Smooth muscle cell (in vitro differentiated cells): ENCODE data around the gene GNL3. TPM values are rescaled to one million over a fixed set of nuclear protein-coding genes. Genes with fewer than 3 reads are reported as not detected.

Experiments used
- DNase-seq: peaks from one replicate; lab custom pipeline; 2025; ENCODE audit not compliant: unreplicated experiment; lab: John Stamatoyannopoulos, UW
- H2AFZ ChIP-seq: fragments of 200-600 bp; sonication (generic); 2 replicates; pipeline ENCODE4 v1.6.0; 2016; ENCODE audit warnings: antibody characterized with exemption, low read depth, mild to moderate bottlenecking
- H3F3A ChIP-seq: fragments of 200-600 bp; sonication (generic); 2 replicates; pipeline ENCODE4 v1.6.0; 2017; ENCODE audit warnings: antibody characterized with exemption, low read depth
- H3K27ac ChIP-seq: fragments of 200-600 bp; sonication (generic); 2 replicates; pipeline ENCODE4 v1.5.1; 2016; ENCODE audit warnings: low read depth, mild to moderate bottlenecking
- H3K27me3 ChIP-seq: fragments of 200-600 bp; sonication (generic); 2 replicates; pipeline ENCODE4 v1.6.1; 2016; ENCODE audit warnings: low read depth, mild to moderate bottlenecking
- H3K36me3 ChIP-seq: fragments of 200-600 bp; sonication (generic); 2 replicates; pipeline ENCODE4 v1.5.1; 2016; ENCODE audit warnings: low read depth
- H3K4me1 ChIP-seq: fragments of 200-600 bp; sonication (generic); 2 replicates; pipeline ENCODE4 v1.5.1; 2016; ENCODE audit warnings: low read depth
- H3K4me2 ChIP-seq: fragments of 200-600 bp; sonication (generic); 2 replicates; pipeline ENCODE4 v1.6.0; 2016; ENCODE audit warnings: mild to moderate bottlenecking
- H3K4me3 ChIP-seq: fragments of 200-600 bp; sonication (generic); 2 replicates; pipeline ENCODE4 v1.5.1; 2016; ENCODE audit warnings: mild to moderate bottlenecking
- H3K79me2 ChIP-seq: fragments of 200-600 bp; sonication (generic); 2 replicates; pipeline ENCODE4 v1.6.0; 2016; ENCODE audit warnings: low read depth, mild to moderate bottlenecking
- H3K9ac ChIP-seq: fragments of 200-600 bp; sonication (generic); 2 replicates; pipeline ENCODE4 v1.6.0; 2016; ENCODE audit warnings: low read depth
- H3K9me3 ChIP-seq: fragments of 200-600 bp; sonication (generic); replicated peaks from 2 replicates; pipeline ENCODE4 v1.5.1; 2016; ENCODE audit warnings: low read depth
- H4K20me1 ChIP-seq: fragments of 200-600 bp; sonication (generic); 2 replicates; pipeline ENCODE4 v1.6.0; 2016; ENCODE audit warnings: low read depth
- CTCF ChIP-seq: fragments of 200-600 bp; sonication (generic); IDR thresholded peaks from 2 replicates; pipeline ENCODE4 v1.5.1; 2017; ENCODE audit warnings: borderline replicate concordance, mild to moderate bottlenecking, antibody characterized with exemption; ENCODE audit not compliant: insufficient read depth, poor library complexity, severe bottlenecking
- WGBS: methylation state at CpG from one replicate; pipeline ENCODE4 v1.1.7; 2016; ENCODE audit warnings: low lambda C conversion rate; 5-methylcytosine and 5-hydroxymethylcytosine counted together
- polyA plus RNA-seq: library from polyadenylated mRNA; unstranded; fragments of >200 nt; fragmentation: Nextera tagmentation; extraction: Ambion mirVana; gene quantifications from 2 replicates; pipeline ENCODE4 v1.2.1, GENCODE V29; 2016
- total RNA-seq: library from RNA; depleted of rRNA; stranded (reverse); fragments of >200 nt; gene quantifications from 2 replicates; pipeline ENCODE4 v1.2.3, GENCODE V29; 2014

The GNL3 gene
- total and polyA plus RNA-seq, 2 experiments from 2014 or later = 106 to 131 TPM

- no peaks in the 10 kb centered on the region for H3K4me1 ChIP-seq
- no peak overlapping the region for H3K9ac ChIP-seq
- DNase-seq = no peak
- H4K20me1 ChIP-seq = no peaks in the 10 kb centered on the region
- H3K4me2 ChIP-seq = no peak overlapping the region
- H3K27ac ChIP-seq = no peak overlapping the region
- TF ChIP-seq CTCF = no peak
- no peaks in the 10 kb centered on the region for H3K79me2 ChIP-seq
- 97% methylated on average over 14 of the region's 14 CpGs for WGBS
- H2AFZ ChIP-seq = no peak overlapping the region
- peaks cover 5% of the 10 kb centered on the region for H3K9me3 ChIP-seq
- no peak overlapping the region for H3K4me3 ChIP-seq
- peaks cover 50% of the 10 kb centered on the region for H3K36me3 ChIP-seq
- H3K27me3 ChIP-seq = no peaks in the 10 kb centered on the region
- H3F3A ChIP-seq = no peaks in the 10 kb centered on the region
Observed at GRCh38 chr3:52731590-52731989, 45.8 kb downstream of the GNL3 start.

DNA sequence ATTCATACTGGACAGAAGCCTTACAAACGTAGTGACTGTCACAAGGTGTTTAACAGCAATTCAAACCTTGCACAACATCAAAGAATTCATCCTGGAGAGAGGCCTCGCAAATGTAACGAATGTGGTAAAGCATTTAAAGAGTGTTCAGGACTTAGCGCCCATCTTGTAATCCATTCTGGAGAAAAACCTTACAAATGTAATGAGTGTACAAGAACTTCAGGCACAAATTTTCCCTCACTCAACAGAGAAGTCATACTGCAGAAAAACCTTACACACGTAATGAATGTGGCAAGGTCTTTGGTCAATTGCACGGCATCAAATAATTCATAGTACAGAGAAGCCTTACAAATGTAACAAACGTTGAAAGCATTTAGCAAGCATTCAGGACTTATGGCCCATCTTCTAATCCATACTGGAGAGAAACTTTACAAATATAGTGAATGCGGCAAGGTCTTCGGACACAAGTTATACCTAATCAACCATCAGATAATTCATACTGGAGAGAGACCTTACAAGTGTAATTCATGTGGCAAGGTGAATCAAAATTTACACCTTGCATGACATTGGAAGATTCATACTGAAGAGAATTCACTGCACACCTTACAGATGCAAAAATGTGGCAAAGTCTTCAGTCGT, 47.5 kb downstream of the GNL3 start:
- Histone ChIP-seq H3K4me3 (no peak overlapping the region), H2AFZ (no peak overlapping the region), H3K9ac (no peak overlapping the region), H3K36me3 (peaks cover 55% of the 10 kb centered on the region), H3K79me2 (no peaks in the 10 kb centered on the region), H3K9me3 (peaks cover 5% of the 10 kb centered on the region), H4K20me1 (no peaks in the 10 kb centered on the region), H3K27me3 (no peaks in the 10 kb centered on the region), H3K27ac (no peak overlapping the region), H3K4me2 (no peak overlapping the region), H3K4me1 (no peaks in the 10 kb centered on the region), H3F3A (no peaks in the 10 kb centered on the region)
- TF ChIP-seq CTCF = no peak
- no peak for DNase-seq
- WGBS = 97% methylated on average over 10 of the region's 10 CpGs

- 100% methylated on average over 1 of the region's 1 CpG for WGBS
- Histone ChIP-seq H3K4me1 (no peaks in the 10 kb centered on the region), H2AFZ (no peak overlapping the region), H3F3A (no peaks in the 10 kb centered on the region), H3K79me2 (no peaks in the 10 kb centered on the region), H3K4me3 (no peak overlapping the region), H4K20me1 (no peaks in the 10 kb centered on the region), H3K27me3 (no peaks in the 10 kb centered on the region), H3K9me3 (no peaks in the 10 kb centered on the region), H3K9ac (no peak overlapping the region), H3K4me2 (no peak overlapping the region), H3K27ac (no peak overlapping the region), H3K36me3 (peaks cover 31% of the 10 kb centered on the region)
- no peak for TF ChIP-seq CTCF
- no peak for DNase-seq
Observed at GRCh38 chr3:52739730-52740129, 53.9 kb downstream of the GNL3 start.

DNA sequence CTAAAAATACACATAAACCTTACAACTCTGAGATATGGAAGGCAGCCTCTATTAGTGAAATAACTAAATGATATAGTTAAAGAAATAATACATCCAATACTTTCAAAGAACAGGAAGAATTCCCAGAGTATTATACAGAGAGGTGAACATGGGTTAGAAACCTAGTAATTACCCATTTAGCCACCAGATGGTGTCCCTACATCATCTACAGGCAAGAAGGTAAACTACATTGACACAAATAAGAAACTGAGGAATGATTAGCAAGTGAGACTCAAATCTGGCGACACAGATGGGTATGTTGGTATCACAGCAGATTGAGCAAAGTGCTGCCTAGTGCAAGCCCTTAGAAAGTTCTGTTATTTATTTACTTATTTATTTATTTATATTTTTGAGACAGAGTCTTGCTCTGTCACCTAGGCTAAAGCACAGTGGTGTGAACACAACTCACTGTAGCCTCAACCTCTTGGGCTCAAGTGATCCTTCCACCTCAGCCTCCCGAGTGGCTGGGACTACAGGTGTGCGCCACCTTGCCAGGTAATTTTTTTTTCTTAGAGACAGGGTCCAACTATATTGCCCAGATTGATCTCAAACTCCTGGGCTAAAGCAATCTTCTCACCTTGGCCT, 56.7 kb downstream of the GNL3 start:
- Histone ChIP-seq H3K4me2 (no peak overlapping the region), H2AFZ (no peak overlapping the region), H3K4me3 (no peak overlapping the region), H3K27ac (no peak overlapping the region), H3F3A (no peaks in the 10 kb centered on the region), H3K9ac (no peak overlapping the region), H3K9me3 (no peaks in the 10 kb centered on the region), H3K27me3 (no peaks in the 10 kb centered on the region), H3K36me3 (peaks cover 21% of the 10 kb centered on the region), H4K20me1 (no peaks in the 10 kb centered on the region), H3K79me2 (no peaks in the 10 kb centered on the region), H3K4me1 (no peaks in the 10 kb centered on the region)
- TF ChIP-seq CTCF = peak; percentile 52
- no peak for DNase-seq
- WGBS = 93% methylated on average over 3 of the region's 3 CpGs
